GM18511 (cell line): ENCODE measurements around the gene LAMA2.

ENCODE experiments used
- ATAC-seq: cut with Tn5 transposase; IDR thresholded peaks from one replicate; pipeline ENCODE4 v1.9.1; 2021; ENCODE audit warnings: mild to moderate bottlenecking, moderate library complexity; ENCODE audit not compliant: unreplicated experiment

Gene LAMA2

GRCh38 chr6:129206821-129207220 is 323.9 kb downstream of the LAMA2 start:
- no peak for ATAC-seq

GRCh38 chr6:129207832-129208231 is 324.9 kb downstream of the LAMA2 start:
- no peak for ATAC-seq

- ATAC-seq: no peak
These were observed 325.6 kb downstream of the LAMA2 start for GRCh38 chr6:129208415-129209034.

- no peak for ATAC-seq
These were observed 326.4 kb downstream of the LAMA2 start for GRCh38 chr6:129209355-129209754.

GRCh38 chr6:129210684-129211083 is 327.7 kb downstream of the LAMA2 start:
- ATAC-seq: no peak

GRCh38 chr6:129211626-129212025 is 328.7 kb downstream of the LAMA2 start:
- ATAC-seq: no peak

- no peak for ATAC-seq
These were observed 329.1 kb downstream of the LAMA2 start for GRCh38 chr6:129212081-129212480.

- no peak for ATAC-seq
These were observed 332.3 kb downstream of the LAMA2 start for GRCh38 chr6:129215246-129215645.

GRCh38 chr6:129215916-129216520 is 333.1 kb downstream of the LAMA2 start:
- ATAC-seq: no peak

- ATAC-seq: no peak
These were observed 334.8 kb downstream of the LAMA2 start for GRCh38 chr6:129217701-129218100.

- ATAC-seq: peak; percentile 71
These were observed 350.7 kb downstream of the LAMA2 start for GRCh38 chr6:129233458-129234134.

- ATAC-seq: no peak
These were observed 352.4 kb downstream of the LAMA2 start for GRCh38 chr6:129235167-129236000.

- peak; percentile 81 for ATAC-seq
These were observed 353.1 kb downstream of the LAMA2 start for GRCh38 chr6:129236001-129236517.

GRCh38 chr6:129238991-129239390 is 356.1 kb downstream of the LAMA2 start:
- ATAC-seq: no peak

GRCh38 chr6:129239825-129240491 is 357.0 kb downstream of the LAMA2 start:
- no peak for ATAC-seq

- no peak for ATAC-seq
These were observed 357.5 kb downstream of the LAMA2 start for GRCh38 chr6:129240492-129240853.

- ATAC-seq: no peak
These were observed 359.6 kb downstream of the LAMA2 start for GRCh38 chr6:129242546-129242945.

- ATAC-seq: no peak
These were observed 360.4 kb downstream of the LAMA2 start for GRCh38 chr6:129243377-129243776.

GRCh38 chr6:129248946-129249345 is 366.0 kb downstream of the LAMA2 start:
- no peak for ATAC-seq

GRCh38 chr6:129251669-129252376 is 368.9 kb downstream of the LAMA2 start:
- peak; percentile 92 for ATAC-seq
